WTC11 (cell line): ENCODE measurements around the gene RNF150.

Experiments
- TP53 ChIP-seq: sonication (generic); formaldehyde crosslinking; IDR thresholded peaks from 2 replicates; pipeline ENCODE4 v1.8.1; 2023; ENCODE audit warnings: mild to moderate bottlenecking, missing genetic modification reagents
- ZNF219 ChIP-seq: sonication (generic); formaldehyde crosslinking; IDR thresholded peaks from 2 replicates; pipeline ENCODE4 v1.8.0; 2023; ENCODE audit warnings: missing genetic modification reagents, mild to moderate bottlenecking, borderline replicate concordance
- ZNF423 ChIP-seq: fragments of 250-450 bp; sonication (Bioruptor Pico); IDR thresholded peaks from 2 replicates; pipeline ENCODE4 v2.1.2; 2022; ENCODE audit warnings: mild to moderate bottlenecking, moderate library complexity
- TF ChIP-seq, protein P1 (sequence below): fragments of 200-600 bp; IDR thresholded peaks from 2 replicates; pipeline ENCODE4 v1.8.0; 2022; ENCODE audit warnings: antibody characterized with exemption
- TF ChIP-seq, protein P2 (sequence below): sonication (generic); formaldehyde crosslinking; IDR thresholded peaks from 2 replicates; pipeline ENCODE4 v1.8.1; 2023; ENCODE audit warnings: mild to moderate bottlenecking, moderate library complexity, missing genetic modification reagents
- TF ChIP-seq, protein P3 (sequence below): sonication (generic); formaldehyde crosslinking; IDR thresholded peaks from 2 replicates; pipeline ENCODE4 v1.8.0; 2022; ENCODE audit warnings: mild to moderate bottlenecking, missing genetic modification reagents

DNA sequence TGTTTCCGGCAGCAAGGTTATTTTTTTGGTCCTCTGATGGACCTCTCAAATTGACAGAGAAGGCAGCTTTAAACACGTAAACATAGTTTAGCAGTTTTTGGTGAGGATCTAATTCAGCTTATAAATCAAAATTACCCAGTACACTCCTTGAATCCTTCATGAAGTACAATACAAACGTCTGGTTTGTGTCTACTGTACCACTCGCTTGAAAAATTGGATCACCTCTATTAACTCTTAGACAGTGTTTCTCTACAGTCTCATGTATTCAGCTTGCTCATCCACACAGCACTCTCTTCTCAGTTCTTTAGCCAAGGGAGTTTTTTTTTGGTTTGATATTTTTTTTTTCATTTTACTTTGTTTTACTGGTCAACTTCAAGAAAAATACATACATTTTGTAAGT, 113.5 kb downstream of the RNF150 start:
- TF ChIP-seq, protein P1, sequence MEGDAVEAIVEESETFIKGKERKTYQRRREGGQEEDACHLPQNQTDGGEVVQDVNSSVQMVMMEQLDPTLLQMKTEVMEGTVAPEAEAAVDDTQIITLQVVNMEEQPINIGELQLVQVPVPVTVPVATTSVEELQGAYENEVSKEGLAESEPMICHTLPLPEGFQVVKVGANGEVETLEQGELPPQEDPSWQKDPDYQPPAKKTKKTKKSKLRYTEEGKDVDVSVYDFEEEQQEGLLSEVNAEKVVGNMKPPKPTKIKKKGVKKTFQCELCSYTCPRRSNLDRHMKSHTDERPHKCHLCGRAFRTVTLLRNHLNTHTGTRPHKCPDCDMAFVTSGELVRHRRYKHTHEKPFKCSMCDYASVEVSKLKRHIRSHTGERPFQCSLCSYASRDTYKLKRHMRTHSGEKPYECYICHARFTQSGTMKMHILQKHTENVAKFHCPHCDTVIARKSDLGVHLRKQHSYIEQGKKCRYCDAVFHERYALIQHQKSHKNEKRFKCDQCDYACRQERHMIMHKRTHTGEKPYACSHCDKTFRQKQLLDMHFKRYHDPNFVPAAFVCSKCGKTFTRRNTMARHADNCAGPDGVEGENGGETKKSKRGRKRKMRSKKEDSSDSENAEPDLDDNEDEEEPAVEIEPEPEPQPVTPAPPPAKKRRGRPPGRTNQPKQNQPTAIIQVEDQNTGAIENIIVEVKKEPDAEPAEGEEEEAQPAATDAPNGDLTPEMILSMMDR: no peak
- TF ChIP-seq TP53 (no peak), ZNF219 (CRISPR knock-in tag) (no peak), ZNF423 (CRISPR knock-in tag) (no peak)
- TF ChIP-seq, protein P2, sequence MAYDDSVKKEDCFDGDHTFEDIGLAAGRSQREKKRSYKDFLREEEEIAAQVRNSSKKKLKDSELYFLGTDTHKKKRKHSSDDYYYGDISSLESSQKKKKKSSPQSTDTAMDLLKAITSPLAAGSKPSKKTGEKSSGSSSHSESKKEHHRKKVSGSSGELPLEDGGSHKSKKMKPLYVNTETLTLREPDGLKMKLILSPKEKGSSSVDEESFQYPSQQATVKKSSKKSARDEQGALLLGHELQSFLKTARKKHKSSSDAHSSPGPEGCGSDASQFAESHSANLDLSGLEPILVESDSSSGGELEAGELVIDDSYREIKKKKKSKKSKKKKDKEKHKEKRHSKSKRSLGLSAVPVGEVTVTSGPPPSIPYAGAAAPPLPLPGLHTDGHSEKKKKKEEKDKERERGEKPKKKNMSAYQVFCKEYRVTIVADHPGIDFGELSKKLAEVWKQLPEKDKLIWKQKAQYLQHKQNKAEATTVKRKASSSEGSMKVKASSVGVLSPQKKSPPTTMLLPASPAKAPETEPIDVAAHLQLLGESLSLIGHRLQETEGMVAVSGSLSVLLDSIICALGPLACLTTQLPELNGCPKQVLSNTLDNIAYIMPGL (CRISPR knock-in tag): no peak
- TF ChIP-seq, protein P3, sequence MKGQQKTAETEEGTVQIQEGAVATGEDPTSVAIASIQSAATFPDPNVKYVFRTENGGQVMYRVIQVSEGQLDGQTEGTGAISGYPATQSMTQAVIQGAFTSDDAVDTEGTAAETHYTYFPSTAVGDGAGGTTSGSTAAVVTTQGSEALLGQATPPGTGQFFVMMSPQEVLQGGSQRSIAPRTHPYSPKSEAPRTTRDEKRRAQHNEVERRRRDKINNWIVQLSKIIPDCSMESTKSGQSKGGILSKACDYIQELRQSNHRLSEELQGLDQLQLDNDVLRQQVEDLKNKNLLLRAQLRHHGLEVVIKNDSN (CRISPR knock-in tag): no peak
